ENCODE data around the gene PRCP. TPM values are rescaled to one million over a fixed set of nuclear protein-coding genes. Genes with fewer than 3 reads are reported as not detected.
"Not testable (repeated sequence)": the region's sequence is repeated elsewhere in the genome, so short reads cannot be mapped to it uniquely, and the experiment has no call there.

Gene PRCP
- 100 to 1,000 TPM; 216 to 275 (median 264) TPM for polyA plus RNA-seq (ENCODE audit: insufficient read length in 3 of 3)
- long read RNA-seq, donor 1, full-length matches to known transcripts, result 80 of 89 reads
- long read RNA-seq, donor 1, partial matches to known transcripts, result 9 of 89 reads
- long read RNA-seq, donor 1, other reads (novel, unspliced or antisense), result 0 of 89 reads
- long read RNA-seq, donor 2, full-length matches to known transcripts, result 121 of 151 reads
- long read RNA-seq, donor 2, partial matches to known transcripts, result 30 of 151 reads
- long read RNA-seq, donor 2, other reads (novel, unspliced or antisense), result 0 of 151 reads
- long read RNA-seq, donor 3, full-length matches to known transcripts, result 117 of 146 reads
- long read RNA-seq, donor 3, partial matches to known transcripts, result 29 of 146 reads
- long read RNA-seq, donor 3, other reads (novel, unspliced or antisense), result 0 of 146 reads
- long read RNA-seq, donor 4, full-length matches to known transcripts, result 117 of 131 reads
- long read RNA-seq, donor 4, partial matches to known transcripts, result 14 of 131 reads
- long read RNA-seq, donor 4, other reads (novel, unspliced or antisense), result 0 of 131 reads
- long read RNA-seq, donor 5, full-length matches to known transcripts, result 59 of 59 reads
- long read RNA-seq, donor 5, partial matches to known transcripts, result 0 of 59 reads
- long read RNA-seq, donor 5, other reads (novel, unspliced or antisense), result 0 of 59 reads
- long read RNA-seq, donor 6, full-length matches to known transcripts, result 82 of 95 reads
- long read RNA-seq, donor 6, partial matches to known transcripts, result 13 of 95 reads
- long read RNA-seq, donor 6, other reads (novel, unspliced or antisense), result 0 of 95 reads
- long read RNA-seq, donor 7, full-length matches to known transcripts, result 122 of 133 reads
- long read RNA-seq, donor 7, partial matches to known transcripts, result 11 of 133 reads
- long read RNA-seq, donor 7, other reads (novel, unspliced or antisense), result 0 of 133 reads
- long read RNA-seq, donor 8, full-length matches to known transcripts, result 41 of 41 reads
- long read RNA-seq, donor 8, partial matches to known transcripts, result 0 of 41 reads
- long read RNA-seq, donor 8, other reads (novel, unspliced or antisense), result 0 of 41 reads
- long read RNA-seq, donor 9, full-length matches to known transcripts, result 141 of 166 reads
- long read RNA-seq, donor 9, partial matches to known transcripts, result 25 of 166 reads
- long read RNA-seq, donor 9, other reads (novel, unspliced or antisense), result 0 of 166 reads
- long read RNA-seq, donor 10, full-length matches to known transcripts, result 75 of 95 reads
- long read RNA-seq, donor 10, partial matches to known transcripts, result 20 of 95 reads
- long read RNA-seq, donor 10, other reads (novel, unspliced or antisense), result 0 of 95 reads
- long read RNA-seq, donor 11, full-length matches to known transcripts, result 82 of 82 reads
- long read RNA-seq, donor 11, partial matches to known transcripts, result 0 of 82 reads
- long read RNA-seq, donor 11, other reads (novel, unspliced or antisense), result 0 of 82 reads
- long read RNA-seq, donor 12, full-length matches to known transcripts, result 121 of 138 reads
- long read RNA-seq, donor 12, partial matches to known transcripts, result 17 of 138 reads
- long read RNA-seq, donor 12, other reads (novel, unspliced or antisense), result 0 of 138 reads
- long read RNA-seq, donor 13, full-length matches to known transcripts, result 84 of 84 reads
- long read RNA-seq, donor 13, partial matches to known transcripts, result 0 of 84 reads
- long read RNA-seq, donor 13, other reads (novel, unspliced or antisense), result 0 of 84 reads
- long read RNA-seq, donor 14, result 0 reads
- long read RNA-seq, donor 15, full-length matches to known transcripts, result 78 of 84 reads
- long read RNA-seq, donor 15, partial matches to known transcripts, result 6 of 84 reads
- long read RNA-seq, donor 15, other reads (novel, unspliced or antisense), result 0 of 84 reads
- long read RNA-seq, donor 16, full-length matches to known transcripts, result 127 of 162 reads
- long read RNA-seq, donor 16, partial matches to known transcripts, result 35 of 162 reads
- long read RNA-seq, donor 16, other reads (novel, unspliced or antisense), result 0 of 162 reads

DNA sequence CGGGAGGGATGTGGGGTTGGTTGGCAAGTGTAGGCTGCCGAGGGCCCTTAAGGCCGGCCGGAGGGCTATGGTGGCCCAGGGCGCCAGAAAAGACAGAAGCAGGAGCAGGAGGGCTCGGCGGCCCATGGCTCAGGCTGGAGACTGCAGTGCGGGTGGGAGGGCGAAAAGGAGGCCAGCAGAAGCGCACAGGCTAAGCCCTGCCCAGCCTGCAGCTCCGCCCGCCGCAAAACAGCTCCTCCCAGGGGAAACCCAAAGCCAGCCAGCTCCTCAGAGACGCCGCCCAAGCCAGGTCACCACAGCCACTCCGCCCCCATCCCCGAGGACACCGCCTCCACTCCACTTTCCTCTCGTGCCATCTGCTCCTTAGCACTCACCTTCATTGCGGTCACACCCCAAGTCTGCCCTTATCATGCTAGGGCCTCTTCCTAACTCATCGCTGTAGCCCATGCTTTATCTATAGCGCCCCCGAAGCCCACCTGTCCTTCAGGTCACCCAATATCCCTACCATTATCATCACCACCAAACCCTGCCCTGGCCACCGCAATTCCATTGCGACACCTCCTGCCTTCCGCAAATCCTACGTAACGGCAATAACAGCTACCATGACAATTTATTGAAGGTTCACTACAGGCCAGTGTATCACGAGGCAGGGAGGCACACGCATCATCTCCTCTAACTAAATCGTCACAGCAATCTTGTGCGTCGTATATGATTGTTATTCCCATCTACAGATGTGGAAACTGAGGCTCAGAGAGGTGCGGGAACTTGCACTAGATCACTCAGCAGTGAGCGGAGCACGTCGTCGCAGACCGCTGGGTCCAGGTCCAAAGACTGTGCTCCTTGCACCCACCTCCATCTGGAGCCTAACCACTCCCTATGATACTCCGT lies at the start of gene PRCP:
Gene PRCP, minus strand, starts transcription at position 154 of the 888 bp plus-strand sequence. Its CDS starts 28 bp downstream, at position 126.
- peak; percentile 88 for DNase-seq

DNA sequence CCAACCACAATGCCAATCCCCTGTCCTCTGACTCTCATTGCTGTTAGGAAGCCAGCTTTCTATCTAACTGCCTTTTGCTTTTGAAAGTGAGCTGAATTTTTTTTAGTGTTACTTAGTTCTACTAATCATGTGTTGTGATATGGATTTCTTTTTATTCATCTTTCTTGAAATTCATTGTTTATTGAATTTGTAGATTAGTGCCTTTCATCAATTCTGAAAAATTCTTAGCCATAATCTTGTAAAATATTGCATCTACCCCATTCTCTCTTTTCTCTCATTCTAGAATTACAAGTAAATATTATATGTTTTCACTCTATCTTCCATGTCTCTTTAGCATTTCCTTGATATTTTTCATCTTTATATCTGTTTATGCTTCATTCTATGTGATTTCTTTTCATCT lies 49.1 kb upstream of the PRCP start:
- DNase-seq, result no peak

DNA sequence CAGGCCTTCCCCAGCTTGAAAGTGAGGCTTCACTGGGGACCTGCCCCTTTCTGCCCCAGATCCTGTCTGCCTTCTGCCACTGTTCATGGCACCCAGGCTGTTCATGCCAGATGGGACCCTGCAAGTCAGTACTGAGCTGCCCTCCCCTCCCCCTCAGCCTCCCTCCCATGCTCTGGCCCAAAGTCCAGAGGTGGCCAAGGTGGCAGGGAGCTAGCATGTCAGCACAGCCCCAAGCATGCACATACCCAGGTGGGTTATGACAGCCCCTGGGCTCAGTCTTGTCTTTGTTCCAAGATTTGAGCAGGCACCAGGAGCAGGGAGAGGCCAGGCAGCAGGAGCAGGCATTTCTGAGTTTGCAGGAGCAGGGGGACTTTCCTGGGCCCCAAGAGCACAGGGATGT lies 45.5 kb upstream of the PRCP start:
- DNase-seq, result no peak

DNA sequence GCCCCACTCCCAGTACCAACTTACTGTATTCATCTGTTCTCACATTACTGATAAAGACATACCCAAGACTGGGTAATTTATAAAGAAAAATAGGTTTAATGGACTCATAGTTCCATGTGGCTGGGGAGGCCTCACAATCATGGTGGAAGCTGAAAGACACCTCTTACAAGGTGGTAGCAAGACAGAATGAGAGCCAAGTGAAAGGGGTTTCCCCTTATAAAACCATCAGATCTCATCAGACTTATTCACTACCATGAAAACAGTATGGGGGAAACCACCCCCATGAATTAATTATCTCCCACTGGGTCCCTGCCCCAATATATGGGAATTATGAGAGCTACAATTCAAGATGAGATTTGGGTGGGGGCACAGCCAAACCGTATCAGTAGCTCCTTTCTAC lies 44.8 kb upstream of the PRCP start:
- not testable (repeated sequence) for DNase-seq

DNA sequence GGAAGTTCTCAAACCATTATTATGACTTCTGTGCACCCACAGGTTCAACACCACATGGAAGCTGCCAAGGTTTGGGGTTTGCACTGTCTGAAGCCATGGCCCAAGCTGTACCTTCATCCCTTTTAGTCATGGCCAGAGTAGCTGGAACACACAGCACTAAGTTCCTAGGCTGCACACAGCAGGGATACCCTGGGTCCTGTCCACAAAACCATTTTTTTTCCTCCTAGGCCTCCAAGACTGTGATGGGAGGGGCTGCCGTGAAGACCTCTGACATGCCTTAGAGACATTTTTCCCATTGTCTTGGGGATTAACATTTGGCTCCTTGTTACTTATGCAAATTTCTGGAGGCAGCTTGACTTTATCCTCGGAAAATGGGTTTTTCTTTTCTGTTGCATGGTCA lies 44.0 kb upstream of the PRCP start:
- DNase-seq, result no peak

- DNase-seq, result not testable (repeated sequence)
Observed at GRCh38 chr11:82943430-82943829, 43.2 kb upstream of the PRCP start.

GRCh38 chr11:82942376-82942775 lies 42.1 kb upstream of the PRCP start:
- DNase-seq, result no peak

- DNase-seq, result no peak
Observed at GRCh38 chr11:82939456-82939855, 39.2 kb upstream of the PRCP start.

- no peak for DNase-seq
Observed at GRCh38 chr11:82937554-82937953, 37.3 kb upstream of the PRCP start.

GRCh38 chr11:82936261-82936660 lies 36.0 kb upstream of the PRCP start:
- DNase-seq, result no peak

DNA sequence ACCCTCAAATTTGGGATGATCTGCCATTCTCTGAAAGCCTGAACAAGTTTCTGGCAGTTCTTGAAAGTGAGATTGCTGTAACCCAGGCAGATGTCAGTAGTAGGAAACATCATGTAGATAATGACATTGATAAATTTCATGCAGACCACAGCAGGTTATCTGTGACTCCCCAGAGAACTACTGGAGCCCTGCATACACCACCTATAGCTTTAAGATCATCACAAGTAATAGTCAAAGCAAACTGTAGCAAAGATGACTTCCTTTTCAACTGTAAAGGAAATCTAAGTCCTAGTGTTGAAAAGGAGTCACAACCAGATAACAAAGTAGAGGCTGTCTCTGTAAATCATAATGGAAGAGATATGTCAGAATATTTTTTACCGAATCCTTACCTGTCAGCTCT lies 32.3 kb upstream of the PRCP start:
- DNase-seq, result no peak

- no peak for DNase-seq
Observed at GRCh38 chr11:82930734-82931133, 30.5 kb upstream of the PRCP start.

DNA sequence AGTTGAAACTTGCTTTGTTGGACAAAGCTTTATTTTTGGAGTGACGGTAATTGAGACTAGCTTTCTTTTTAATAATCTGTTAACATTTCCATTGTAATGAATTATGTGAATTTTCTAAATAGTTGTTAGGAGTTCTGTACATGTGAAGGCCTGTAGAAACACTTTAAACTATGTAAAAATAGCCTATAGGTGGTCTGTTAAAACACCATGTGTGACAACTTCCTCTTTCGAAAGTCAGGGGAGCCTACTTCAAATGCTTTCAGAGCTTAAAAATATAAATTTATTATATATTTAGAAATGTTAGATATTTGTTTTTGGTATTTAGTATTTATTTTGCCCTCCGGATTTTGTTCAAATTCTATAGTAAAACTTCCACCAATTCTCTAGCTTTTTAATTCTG lies 30.0 kb upstream of the PRCP start:
- DNase-seq, result no peak

GRCh38 chr11:82929121-82929520 lies 28.9 kb upstream of the PRCP start:
- DNase-seq, result no peak

GRCh38 chr11:82927264-82927880 lies 27.1 kb upstream of the PRCP start:
- peak; percentile 22 for DNase-seq

- DNase-seq, result no peak
Observed at GRCh38 chr11:82924522-82925224, 24.4 kb upstream of the PRCP start.

GRCh38 chr11:82922396-82923173 lies 22.4 kb upstream of the PRCP start:
- DNase-seq, result not testable (repeated sequence)
